Activated B cell treated with CpG ODN at 0.5 μM for 24 hours (primary cell): Measurements from ENCODE around the gene C17orf100. TPM values are rescaled to one million over a fixed set of nuclear protein-coding genes. Genes with fewer than 3 reads are reported as not detected.

ENCODE experiments used
- ATAC-seq: fragments of 200-7000 bp; cut with Tn5 transposase; one replicate; pipeline ENCODE4 v1.10.0; 2021; ENCODE audit warnings: low read depth, mild to moderate bottlenecking, moderate library complexity
- CTCF ChIA-PET: fragments of 350-600 bp; sonication (Branson Sonifier 250); formaldehyde crosslinking; loops from one replicate; lab custom pipeline; 2021; ENCODE audit warnings: antibody characterized with exemption; lab: Charles Lee
- POLR2A ChIA-PET: fragments of 350-600 bp; sonication (Branson Sonifier 250); formaldehyde crosslinking; loops from one replicate; lab custom pipeline; 2021; ENCODE audit warnings: antibody characterized with exemption; lab: Charles Lee
- DNase-seq: peaks from one replicate; pipeline ENCODE4 v3.0.0; 2022
- H3K27ac Mint-ChIP-seq: one replicate; pipeline ENCODE4 v1.8.0; 2020; ENCODE audit warnings: mixed read lengths
- H3K27me3 Mint-ChIP-seq: one replicate; pipeline ENCODE4 v1.8.0; 2021; ENCODE audit warnings: mixed read lengths
- H3K36me3 Mint-ChIP-seq: one replicate; pipeline ENCODE4 v1.8.0; 2021; ENCODE audit warnings: low read depth, mixed read lengths
- H3K4me1 Mint-ChIP-seq: one replicate; pipeline ENCODE4 v1.8.0; 2021; ENCODE audit warnings: mixed read lengths
- H3K4me3 Mint-ChIP-seq: one replicate; pipeline ENCODE4 v1.8.0; 2020; ENCODE audit warnings: mild to moderate bottlenecking, mixed read lengths
- H3K9me3 Mint-ChIP-seq: one replicate; pipeline ENCODE4 v1.8.0; 2020; ENCODE audit warnings: mixed read lengths
- CTCF ChIP-seq: fragments of 200-600 bp; IDR thresholded peaks from one replicate; pipeline ENCODE4 v1.8.0; 2022; ENCODE audit warnings: antibody characterized with exemption, mild to moderate bottlenecking
- intact Hi-C: fragments of 100-400 bp; cut with micrococcal nuclease; formaldehyde crosslinking; loops from one replicate; pipeline ENCODE4 v1.15.1; 2024
- total RNA-seq: library from RNA; stranded (reverse); gene quantifications from 2 replicates; pipeline ENCODE4 v1.2.3, GENCODE V29; 2022

The C17orf100 gene
- total RNA-seq, 1 donor from 2014 or later, result 3.5 TPM

- peaks cover 21% of the 10 kb centered on the region for H3K36me3 Mint-ChIP-seq
- H3K27me3 Mint-ChIP-seq, result no peaks in the 10 kb centered on the region
- TF ChIP-seq CTCF, result no peak
- DNase-seq (no peak), ATAC-seq (no peak)
- intact Hi-C loops, result loop anchor here (5.0 kb wide), 2 partner anchors 243 to 333 kb away; no protein-coding TSS in a partner anchor
- H3K27ac Mint-ChIP-seq, result no peak overlapping the region
- POLR2A ChIA-PET, result no interaction called here
- CTCF ChIA-PET, result no interaction called here
- H3K4me3 Mint-ChIP-seq, result no peak overlapping the region
- H3K4me1 Mint-ChIP-seq, result peaks cover 17% of the 10 kb centered on the region
- no peaks in the 10 kb centered on the region for H3K9me3 Mint-ChIP-seq
These were observed 18.1 kb downstream of the C17orf100 start for GRCh38 chr17:6669479-6670212.

- intact Hi-C loops, result no loop called here
- H3K9me3 Mint-ChIP-seq, result no peaks in the 10 kb centered on the region
- CTCF ChIA-PET, result interaction anchor here (1.1 to 1.7 kb wide), 2 partner anchors 9 to 172 kb away, joined by 3 to 5 read pairs; no protein-coding TSS in a partner anchor
- no peak for TF ChIP-seq CTCF
- no peaks in the 10 kb centered on the region for H3K27me3 Mint-ChIP-seq
- no peak overlapping the region for H3K4me3 Mint-ChIP-seq
- H3K27ac Mint-ChIP-seq, result no peak overlapping the region
- POLR2A ChIA-PET, result no interaction called here
- peaks cover 21% of the 10 kb centered on the region for H3K36me3 Mint-ChIP-seq
- no peak for ATAC-seq
- H3K4me1 Mint-ChIP-seq, result peaks cover 17% of the 10 kb centered on the region
- DNase-seq, result no peak
These were observed 19.0 kb downstream of the C17orf100 start for GRCh38 chr17:6670571-6670970.

- Mint-ChIP-seq H3K4me1 (peaks cover 14% of the 10 kb centered on the region), H3K27me3 (no peaks in the 10 kb centered on the region), H3K9me3 (no peaks in the 10 kb centered on the region), H3K36me3 (peaks cover 20% of the 10 kb centered on the region), H3K27ac (no peak overlapping the region), H3K4me3 (no peak overlapping the region)
- intact Hi-C loops, result no loop called here
- no peak for ATAC-seq
- POLR2A ChIA-PET, result no interaction called here
- no peak for DNase-seq
- no peak for TF ChIP-seq CTCF
- CTCF ChIA-PET, result interaction anchor here (1.1 to 1.7 kb wide), 2 partner anchors 9 to 172 kb away, joined by 3 to 5 read pairs; no protein-coding TSS in a partner anchor
These were observed 19.4 kb downstream of the C17orf100 start for GRCh38 chr17:6670999-6671398.

GRCh38 chr17:6671431-6671830 is 19.9 kb downstream of the C17orf100 start:
- Mint-ChIP-seq H3K9me3 (no peaks in the 10 kb centered on the region), H3K36me3 (peaks cover 18% of the 10 kb centered on the region), H3K27ac (no peak overlapping the region), H3K4me3 (no peak overlapping the region), H3K4me1 (peaks cover 10% of the 10 kb centered on the region), H3K27me3 (no peaks in the 10 kb centered on the region)
- intact Hi-C loops, result no loop called here
- ATAC-seq (no peak), DNase-seq (no peak)
- CTCF ChIA-PET, result interaction anchor here (1.7 kb wide), 1 partner anchor 171 kb away, joined by 5 read pairs; no protein-coding TSS in a partner anchor
- POLR2A ChIA-PET, result no interaction called here
- TF ChIP-seq CTCF, result no peak

GRCh38 chr17:6674586-6674985 is 23.0 kb downstream of the C17orf100 start:
- intact Hi-C loops, result no loop called here
- CTCF ChIA-PET, result no interaction called here
- no peaks in the 10 kb centered on the region for H3K9me3 Mint-ChIP-seq
- peaks cover 9% of the 10 kb centered on the region for H3K36me3 Mint-ChIP-seq
- no peak for ATAC-seq
- H3K27ac Mint-ChIP-seq, result no peak overlapping the region
- H3K4me3 Mint-ChIP-seq, result no peak overlapping the region
- no peak for DNase-seq
- POLR2A ChIA-PET, result no interaction called here
- no peaks in the 10 kb centered on the region for H3K4me1 Mint-ChIP-seq
- no peak for TF ChIP-seq CTCF
- peaks cover 11% of the 10 kb centered on the region for H3K27me3 Mint-ChIP-seq
